ENCODE measurements around the gene KLK4.

- TF ChIP-seq POLR2A (IDR thresholded peaks at IDR 0.05) (no peak), CTCF (IDR thresholded peaks at IDR 0.05) (no peak)
Measured at GRCh38 chr19:50952910-50953309, 41.7 kb upstream of the KLK4 start, which contains the start of gene KLK5.
